Kidney epithelial cell (primary cell): ENCODE data around the gene CCNF. TPM values are rescaled to one million over a fixed set of nuclear protein-coding genes. Genes with fewer than 3 reads are reported as not detected.

ENCODE experiments used
- DNase-seq: peaks from one replicate; pipeline ENCODE4 v3.0.0-alpha.2; 2010; ENCODE audit warnings: low read depth
- H3K27me3 ChIP-seq: 2 replicates; pipeline ENCODE4 v1.6.0; 2011; ENCODE audit warnings: low read length; ENCODE audit not compliant: control insufficient read depth, insufficient read depth
- H3K36me3 ChIP-seq: 2 replicates; pipeline ENCODE4 v1.5.1; 2011; ENCODE audit warnings: low read length; ENCODE audit not compliant: control insufficient read depth, insufficient read depth
- H3K4me3 ChIP-seq: 2 replicates; pipeline ENCODE4 v1.5.1; 2011; ENCODE audit warnings: low read depth, mild to moderate bottlenecking, control low read depth, low read length
- CTCF ChIP-seq: IDR thresholded peaks from 2 replicates; pipeline ENCODE4 v1.5.1; 2011; ENCODE audit warnings: mild to moderate bottlenecking, moderate library complexity, low read length, control low read depth, inconsistent platforms; ENCODE audit not compliant: insufficient read depth, poor library complexity, severe bottlenecking
- total RNA-seq: library from RNA; depleted of rRNA; stranded (reverse); fragments of >200 nt; gene quantifications from 2 replicates; pipeline ENCODE4 v1.2.3, GENCODE V29; 2015

The CCNF gene
- total RNA-seq, 1 donor from 2014 or later = 7.4 TPM

GRCh38 chr16:2497116-2497630 is 67.9 kb downstream of the CCNF start:
- TF ChIP-seq CTCF = no peak

DNA sequence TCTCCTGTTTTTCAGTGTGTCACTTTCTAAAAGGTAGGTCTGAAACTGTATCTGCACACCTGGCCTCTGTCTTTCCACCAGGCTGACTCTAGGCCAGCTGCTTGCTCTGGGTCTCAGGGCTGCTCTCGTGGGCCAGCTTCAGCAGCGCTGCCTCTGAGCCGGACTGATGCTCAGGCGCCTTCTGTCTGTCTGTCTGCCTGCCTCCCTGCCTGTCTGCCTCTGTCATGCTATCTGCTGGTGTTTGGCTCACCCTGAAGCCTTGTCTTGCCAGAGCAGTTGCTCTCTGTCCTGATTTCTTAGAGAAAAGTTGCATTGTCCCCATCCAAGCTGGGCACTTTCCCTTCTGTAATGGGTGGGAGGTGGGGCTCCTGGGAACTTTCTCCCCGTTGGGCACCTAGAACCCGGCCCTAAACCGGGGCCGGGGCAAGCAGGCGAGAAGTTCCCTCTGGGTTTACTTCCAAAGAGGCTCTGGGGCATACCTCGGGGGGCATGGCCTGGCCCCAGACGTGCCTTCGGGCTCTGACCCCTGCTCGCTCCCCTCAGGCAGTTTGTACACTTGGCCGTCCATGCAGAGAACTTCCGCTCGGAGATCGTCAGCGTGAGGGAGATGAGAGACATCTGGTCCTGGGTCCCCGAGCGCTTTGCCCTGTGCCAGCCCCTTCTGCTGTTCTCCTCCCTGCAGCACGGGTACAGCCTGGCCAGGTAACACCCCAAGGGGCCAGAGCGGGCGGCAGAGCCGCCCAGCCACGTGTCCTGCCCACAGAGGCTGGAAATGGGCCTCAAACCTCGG is 68.6 kb downstream of the CCNF start:
- no peak overlapping the region for H3K4me3 ChIP-seq

More at GRCh38 chr16:2497116-2497630, 67.9 kb downstream of the CCNF start:
- peaks cover 5% of the 10 kb centered on the region for H3K36me3 ChIP-seq
- DNase-seq = no peak
- no peaks in the 10 kb centered on the region for H3K27me3 ChIP-seq
- H3K4me3 ChIP-seq = no peak overlapping the region

DNA sequence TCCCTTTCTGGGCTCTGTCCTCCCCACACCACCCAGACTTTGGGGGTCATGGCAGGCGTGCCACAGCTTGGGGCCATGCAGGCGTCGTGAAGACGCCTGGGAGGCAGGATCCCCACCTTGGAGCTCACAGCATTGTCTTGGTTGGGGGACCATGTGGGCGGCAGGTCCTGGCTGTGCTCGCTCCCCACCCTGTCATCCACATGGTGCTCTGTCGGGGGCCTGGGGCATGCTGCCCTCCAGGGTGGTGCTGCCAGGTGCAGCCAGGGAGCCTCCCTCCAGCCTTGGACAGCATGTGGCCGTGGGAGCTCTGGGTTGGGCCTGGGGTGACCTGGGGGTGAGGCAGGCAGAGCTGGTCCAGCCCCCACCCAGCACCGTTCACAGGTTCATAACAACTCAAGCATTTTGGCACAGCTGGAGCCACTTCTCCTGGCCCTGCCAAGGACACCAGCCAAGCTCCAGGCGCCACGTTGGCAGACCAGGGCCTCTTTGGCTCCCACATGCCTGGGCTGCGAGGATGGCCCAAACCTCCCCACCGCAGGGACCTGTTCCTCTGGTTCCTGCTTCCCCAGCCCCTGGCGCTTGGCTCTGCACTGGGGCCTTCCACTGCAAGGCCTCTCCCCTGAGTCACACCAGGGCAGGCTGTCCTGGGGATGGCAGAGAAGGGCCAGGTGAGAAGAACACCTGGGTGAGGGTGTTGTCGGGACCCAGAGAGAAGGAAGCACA is 69.4 kb downstream of the CCNF start:
- no peak for TF ChIP-seq CTCF
- no peak overlapping the region for H3K4me3 ChIP-seq
- no peaks in the 10 kb centered on the region for H3K27me3 ChIP-seq
- no peak for DNase-seq
- peaks cover 5% of the 10 kb centered on the region for H3K36me3 ChIP-seq

More for the DNA sequence above, 68.6 kb downstream of the CCNF start:
- no peak for DNase-seq
- Histone ChIP-seq H3K36me3 (peaks cover 5% of the 10 kb centered on the region), H3K27me3 (no peaks in the 10 kb centered on the region)
- TF ChIP-seq CTCF = no peak

DNA sequence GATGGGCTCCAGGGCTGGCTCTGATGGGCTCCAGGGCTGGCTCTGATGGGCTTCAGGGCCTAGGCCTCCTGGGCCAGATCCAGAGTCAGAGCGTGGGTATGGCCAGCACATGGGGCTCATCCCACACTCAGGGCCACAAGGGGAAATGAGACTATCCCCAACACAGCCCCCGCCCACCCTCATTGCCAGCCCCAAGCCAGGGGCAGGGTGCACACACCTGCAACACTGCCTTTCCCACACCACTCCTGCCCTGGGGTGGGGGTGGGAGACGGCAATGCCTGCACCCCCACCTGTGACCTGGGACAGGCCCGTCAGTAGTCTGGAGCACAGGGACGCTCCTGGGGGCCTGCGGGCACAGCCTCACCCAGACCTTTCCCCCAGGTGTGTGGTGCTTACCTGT is 70.2 kb downstream of the CCNF start:
- Histone ChIP-seq H3K36me3 (peaks cover 5% of the 10 kb centered on the region), H3K27me3 (no peaks in the 10 kb centered on the region), H3K4me3 (no peak overlapping the region)
- TF ChIP-seq CTCF = no peak
- no peak for DNase-seq

DNA sequence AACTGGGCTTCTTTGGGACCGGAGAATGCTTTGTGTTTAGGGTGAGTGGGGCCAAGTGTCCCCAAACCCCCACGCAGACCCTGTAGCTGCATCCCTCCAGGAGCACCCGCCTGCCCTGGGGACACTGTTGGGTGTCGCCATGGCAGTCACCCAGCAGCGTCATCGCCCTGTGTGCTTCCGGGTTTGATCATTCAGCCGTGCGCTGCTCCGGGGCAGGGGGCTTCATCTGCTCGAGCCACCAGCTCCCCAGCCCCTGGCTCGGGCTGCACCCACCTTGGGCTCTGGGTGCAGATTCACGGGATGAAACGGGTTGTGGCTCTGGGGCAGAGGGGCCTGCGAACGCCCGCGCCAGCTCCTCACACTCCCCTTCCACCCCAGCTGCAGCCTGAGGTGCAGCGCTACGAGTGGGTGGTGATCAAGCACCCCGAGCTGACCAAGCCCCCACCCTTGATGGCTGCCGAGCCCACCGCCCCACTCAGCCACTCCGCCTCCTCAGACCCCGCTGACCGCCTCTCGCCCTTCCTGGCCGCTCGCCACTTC is 70.7 kb downstream of the CCNF start:
- Histone ChIP-seq H3K4me3 (no peak overlapping the region), H3K36me3 (peaks cover 5% of the 10 kb centered on the region)
- TF ChIP-seq CTCF = no peak

More for the DNA sequence above, 70.7 kb downstream of the CCNF start:
- no peak for DNase-seq
- no peaks in the 10 kb centered on the region for H3K27me3 ChIP-seq
